Mammary epithelial cell (primary cell): ENCODE results near the gene ZNF782.

Source experiments
- EZH2 ChIP-seq: IDR thresholded peaks from 2 replicates; pipeline ENCODE4 v1.6.1; 2012; ENCODE audit warnings: low read length, inconsistent platforms, borderline replicate concordance
- TF ChIP-seq, protein P1 (sequence below), 2 donors: IDR thresholded peaks in 1 of 2; conservative IDR thresholded peaks in 1 of 2; 2 replicates each; pipeline ENCODE4 v1.5.1; 2011 to 2012; ENCODE audit warnings: inconsistent platforms in 2 of 2, low read length in 2 of 2, mild to moderate bottlenecking in 2 of 2, control low read depth in 1 of 2, low read depth in 1 of 2; ENCODE audit not compliant: insufficient read depth in 1 of 2; ENCODE audit errors: extremely low read depth in 1 of 2

DNA sequence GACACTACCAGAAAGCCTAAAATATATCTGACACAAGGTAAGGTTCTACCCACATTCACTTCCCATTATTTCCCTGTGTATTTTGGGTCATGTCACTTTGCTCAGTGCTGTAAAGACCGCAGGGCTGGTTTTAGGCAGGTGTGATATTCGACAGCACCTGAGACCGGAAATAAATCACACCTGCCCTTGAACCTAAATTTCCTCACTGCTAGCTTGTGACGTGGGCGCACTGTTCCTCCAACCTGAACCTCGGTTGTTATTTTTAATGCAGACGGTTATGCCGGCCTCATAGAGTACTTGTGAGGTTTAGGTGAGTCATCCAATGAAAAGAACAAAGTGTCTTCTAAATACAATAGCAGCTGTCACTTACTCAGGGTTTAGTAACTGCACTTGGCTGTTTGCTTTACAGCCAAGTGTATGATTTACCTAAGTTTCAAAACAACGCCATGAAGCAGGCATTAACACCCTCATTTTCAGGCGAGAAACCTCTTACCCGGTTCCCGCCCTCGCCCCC is 20.7 kb upstream of the ZNF782 start:
- TF ChIP-seq, protein P1, sequence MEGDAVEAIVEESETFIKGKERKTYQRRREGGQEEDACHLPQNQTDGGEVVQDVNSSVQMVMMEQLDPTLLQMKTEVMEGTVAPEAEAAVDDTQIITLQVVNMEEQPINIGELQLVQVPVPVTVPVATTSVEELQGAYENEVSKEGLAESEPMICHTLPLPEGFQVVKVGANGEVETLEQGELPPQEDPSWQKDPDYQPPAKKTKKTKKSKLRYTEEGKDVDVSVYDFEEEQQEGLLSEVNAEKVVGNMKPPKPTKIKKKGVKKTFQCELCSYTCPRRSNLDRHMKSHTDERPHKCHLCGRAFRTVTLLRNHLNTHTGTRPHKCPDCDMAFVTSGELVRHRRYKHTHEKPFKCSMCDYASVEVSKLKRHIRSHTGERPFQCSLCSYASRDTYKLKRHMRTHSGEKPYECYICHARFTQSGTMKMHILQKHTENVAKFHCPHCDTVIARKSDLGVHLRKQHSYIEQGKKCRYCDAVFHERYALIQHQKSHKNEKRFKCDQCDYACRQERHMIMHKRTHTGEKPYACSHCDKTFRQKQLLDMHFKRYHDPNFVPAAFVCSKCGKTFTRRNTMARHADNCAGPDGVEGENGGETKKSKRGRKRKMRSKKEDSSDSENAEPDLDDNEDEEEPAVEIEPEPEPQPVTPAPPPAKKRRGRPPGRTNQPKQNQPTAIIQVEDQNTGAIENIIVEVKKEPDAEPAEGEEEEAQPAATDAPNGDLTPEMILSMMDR (conservative IDR thresholded peaks at IDR 0.05 in 1 of 2, IDR thresholded peaks at IDR 0.05 in 1 of 2; ENCODE audit: extremely low read depth in 1 of 2, insufficient read depth in 1 of 2, low read depth in 1 of 2, low read length in 2 of 2) = no peak
- no peak for TF ChIP-seq EZH2
